Spleen (tissue), 11 donors: ENCODE data around the gene LALBA. TPM values are rescaled to one million over a fixed set of nuclear protein-coding genes. Genes with fewer than 3 reads are reported as not detected.

Experiments used
- DNase-seq: peaks from one replicate; pipeline ENCODE4 v3.0.0-alpha.2; 2020
- H3K27ac ChIP-seq, 8 donors: fragments of 200-600 bp; sonication (generic) in 7 of 8; 1 replicate in 4 of 8; 2 replicates in 4 of 8; pipeline versions ENCODE4 v1.5.0 to v1.8.0; 2016 to 2021; ENCODE audit warnings: inconsistent platforms in 4 of 8, mild to moderate bottlenecking in 4 of 8, moderate library complexity in 1 of 8
- H3K27me3 ChIP-seq, 7 donors: fragments of 200-600 bp; sonication (generic) in 6 of 7; replicated peaks in 1 of 7; 1 replicate in 4 of 7; 2 replicates in 3 of 7; pipeline versions ENCODE4 v1.5.0 to v1.8.0; 2016 to 2021; ENCODE audit warnings: inconsistent platforms in 3 of 7, mild to moderate bottlenecking in 1 of 7
- H3K36me3 ChIP-seq, 6 donors: fragments of 200-600 bp; sonication (generic) in 5 of 6; 1 replicate in 4 of 6; 2 replicates in 2 of 6; pipeline versions ENCODE4 v1.5.0 to v1.8.0; 2016 to 2021; ENCODE audit warnings: inconsistent platforms in 2 of 6
- H3K4me1 ChIP-seq, 6 donors: fragments of 200-600 bp; sonication (generic) in 5 of 6; 1 replicate in 3 of 6; 2 replicates in 3 of 6; pipeline versions ENCODE4 v1.5.0 to v1.8.0; 2016 to 2021; ENCODE audit warnings: inconsistent platforms in 3 of 6
- H3K4me3 ChIP-seq, 8 donors: fragments of 200-600 bp; sonication (generic) in 7 of 8; 1 replicate in 4 of 8; 2 replicates in 4 of 8; pipeline versions ENCODE4 v1.5.0 to v1.8.0; 2016 to 2021; ENCODE audit warnings: inconsistent platforms in 4 of 8, mild to moderate bottlenecking in 4 of 8, moderate library complexity in 2 of 8
- H3K9me3 ChIP-seq, 8 donors: fragments of 200-600 bp; sonication (generic) in 7 of 8; 1 replicate in 4 of 8; 2 replicates in 4 of 8; pipeline versions ENCODE4 v1.5.0 to v1.8.0; 2016 to 2021; ENCODE audit warnings: inconsistent platforms in 4 of 8
- POLR2A ChIP-seq, 3 donors: fragments of 450-650 bp; IDR thresholded peaks; one replicate each; pipeline ENCODE4 v1.5.1; 2017; ENCODE audit warnings: antibody characterized with exemption in 3 of 3, mild to moderate bottlenecking in 1 of 3
- POLR2AphosphoS5 ChIP-seq, 3 donors: sonication (generic); formaldehyde crosslinking; IDR thresholded peaks; one replicate each; pipeline ENCODE4 v1.5.1; 2017; ENCODE audit warnings: antibody characterized with exemption in 3 of 3
- WGBS, 5 donors: extraction: QIAGEN DNeasy Blood & Tissue Kit in 3 of 5; methylation state at CpG; one replicate each; pipeline versions ENCODE4 v1.1.5 to v1.1.7; 2013 to 2018; 5-methylcytosine and 5-hydroxymethylcytosine counted together
- intact Hi-C: fragments of 100-400 bp; cut with DNase I; formaldehyde crosslinking; loops from one replicate; pipeline ENCODE4 v1.15.0; 2023; ENCODE audit warnings: low total_unique reads
- polyA plus RNA-seq, 3 donors: library from polyadenylated mRNA; stranded (reverse); fragments of 200-250 nt; gene quantifications; one replicate each; pipeline ENCODE4 v1.2.1, GENCODE V29; 2013
- total RNA-seq, 7 donors: library from RNA; depleted of rRNA in 3 of 7; stranded (reverse); fragments of >200 nt in 3 of 7; fragmentation: NEBNext Ultra II Directional in 4 of 7; extraction: Animal tissue kit (Norgen Biotek cat#: 25700) in 4 of 7; gene quantifications; one replicate each; pipeline versions ENCODE4 v1.1.0 to v1.2.1, GENCODE V29; 2016 to 2021
- TF ChIP-seq, protein P1 (sequence below), 11 experiments: fragments of 200-600 bp in 7 of 11; fragments of 450-650 bp in 4 of 11; sonication (generic) in 4 of 11; IDR thresholded peaks in 8 of 11; conservative IDR thresholded peaks in 3 of 11; 1 replicate in 7 of 11; 2 replicates in 4 of 11; pipeline versions ENCODE4 v1.4.0 to v1.8.0; 2016 to 2021; ENCODE audit warnings: antibody characterized with exemption in 11 of 11, inconsistent platforms in 4 of 11, mild to moderate bottlenecking in 1 of 11
- donor health status: healthy with polysubstance abuse.
- donor health status: DM: no; HTN: no; CAD: no; lungs with moderate emphysema.
- donor health status: DM: no; HTN: no; CAD: no.
- donor health status: Bipolar disorder and iron deficiency.
- donor health status: healthy.
- donor health status: DM: no; HTN: no; CAD: no.
- donor health status: DM: yes; HTN: yes; CAD: no.

LALBA gene
- total and polyA plus RNA-seq, 10 donors = not detected

DNA sequence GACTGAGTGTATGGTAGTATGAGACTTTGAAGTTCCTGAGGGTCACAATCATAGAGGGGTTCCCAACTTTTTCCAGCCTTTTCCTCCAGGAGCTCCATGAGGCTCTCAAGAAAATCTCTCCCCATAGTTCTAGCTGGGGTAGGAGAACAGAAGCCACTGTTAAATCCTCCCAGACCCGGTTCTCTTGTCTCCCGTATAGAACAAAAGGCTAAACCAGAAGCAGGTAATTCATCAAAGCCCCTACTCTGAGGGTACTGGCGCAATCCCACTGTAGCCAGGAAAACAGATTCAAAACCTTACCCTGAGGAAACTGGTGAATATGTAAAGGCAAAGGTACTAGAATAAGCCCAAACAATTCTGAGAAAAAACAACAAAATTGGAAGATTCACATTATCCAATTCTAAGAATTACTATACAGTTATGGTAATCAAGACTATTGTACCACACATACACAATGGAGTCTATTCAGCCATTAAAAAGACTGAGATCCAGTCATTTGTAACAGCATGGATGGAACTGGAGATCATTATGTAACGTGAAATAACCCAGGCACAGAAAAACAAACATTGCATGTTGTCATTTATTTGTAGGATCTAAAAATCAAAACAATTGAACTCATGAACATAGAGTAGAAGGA, 23.9 kb downstream of the LALBA start:
- intact Hi-C loops = no loop called here
- H3K4me1 ChIP-seq = no peaks in the 10 kb centered on the region
- peaks cover 0 to 3% (median 0%) of the 10 kb centered on the region in 7 donors for H3K27me3 ChIP-seq
- H3K9me3 ChIP-seq = peaks cover 0 to 8% (median 3%) of the 10 kb centered on the region in 8 donors
- no peak overlapping the region for H3K4me3 ChIP-seq
- TF ChIP-seq, protein P1, sequence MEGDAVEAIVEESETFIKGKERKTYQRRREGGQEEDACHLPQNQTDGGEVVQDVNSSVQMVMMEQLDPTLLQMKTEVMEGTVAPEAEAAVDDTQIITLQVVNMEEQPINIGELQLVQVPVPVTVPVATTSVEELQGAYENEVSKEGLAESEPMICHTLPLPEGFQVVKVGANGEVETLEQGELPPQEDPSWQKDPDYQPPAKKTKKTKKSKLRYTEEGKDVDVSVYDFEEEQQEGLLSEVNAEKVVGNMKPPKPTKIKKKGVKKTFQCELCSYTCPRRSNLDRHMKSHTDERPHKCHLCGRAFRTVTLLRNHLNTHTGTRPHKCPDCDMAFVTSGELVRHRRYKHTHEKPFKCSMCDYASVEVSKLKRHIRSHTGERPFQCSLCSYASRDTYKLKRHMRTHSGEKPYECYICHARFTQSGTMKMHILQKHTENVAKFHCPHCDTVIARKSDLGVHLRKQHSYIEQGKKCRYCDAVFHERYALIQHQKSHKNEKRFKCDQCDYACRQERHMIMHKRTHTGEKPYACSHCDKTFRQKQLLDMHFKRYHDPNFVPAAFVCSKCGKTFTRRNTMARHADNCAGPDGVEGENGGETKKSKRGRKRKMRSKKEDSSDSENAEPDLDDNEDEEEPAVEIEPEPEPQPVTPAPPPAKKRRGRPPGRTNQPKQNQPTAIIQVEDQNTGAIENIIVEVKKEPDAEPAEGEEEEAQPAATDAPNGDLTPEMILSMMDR (IDR thresholded peaks at IDR 0.05 in 8 of 11, conservative IDR thresholded peaks at IDR 0.05 in 3 of 11) = no peak
- no peak for TF ChIP-seq POLR2A (IDR thresholded peaks at IDR 0.05)
- WGBS, 5 donors = 58 to 70% (median 63%) methylated on average over 4 of the region's 4 CpGs
- H3K36me3 ChIP-seq = no peaks in the 10 kb centered on the region
- H3K27ac ChIP-seq = no peak overlapping the region
- DNase-seq = no peak

DNA sequence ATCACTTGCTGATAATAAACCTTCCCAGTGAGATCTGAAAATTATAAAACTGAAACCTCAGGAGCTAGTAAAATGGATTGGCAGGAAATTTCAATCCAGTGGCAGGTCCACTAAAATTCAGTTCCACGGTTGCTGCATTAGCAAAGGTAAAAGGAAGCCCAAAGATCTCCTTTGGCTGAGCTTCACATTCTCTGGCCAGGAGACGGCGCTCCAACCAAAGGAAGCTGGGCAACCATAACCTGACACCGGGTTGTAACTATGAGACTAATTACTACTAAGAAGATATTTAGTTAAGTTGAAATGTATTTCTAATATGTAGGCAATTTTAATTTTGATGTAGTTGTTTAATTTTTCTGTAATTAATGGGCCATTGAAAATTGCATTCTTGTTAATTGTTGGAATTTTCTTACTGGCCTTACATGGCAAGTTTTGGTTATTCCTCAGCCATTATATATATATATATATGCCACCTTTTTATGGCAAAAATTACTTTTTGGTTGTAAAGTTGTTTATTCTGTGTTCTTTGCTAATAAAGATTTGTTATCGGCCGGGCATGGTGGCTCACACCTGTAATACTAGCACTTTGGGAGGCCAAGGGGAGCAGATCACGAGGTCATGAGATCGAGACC, 27.4 kb downstream of the LALBA start:
- H3K4me1 ChIP-seq = no peaks in the 10 kb centered on the region
- TF ChIP-seq, protein P1 (IDR thresholded peaks at IDR 0.05 in 8 of 11, conservative IDR thresholded peaks at IDR 0.05 in 3 of 11) = peak in 8 of 11 experiments; percentile 32 to 66 (median 51)
- no peak for TF ChIP-seq POLR2A (IDR thresholded peaks at IDR 0.05)
- H3K36me3 ChIP-seq = no peaks in the 10 kb centered on the region
- WGBS, 5 donors = 48 to 63% (median 50%) methylated on average over 8 of the region's 8 CpGs
- DNase-seq = no peak
- no peak overlapping the region for H3K4me3 ChIP-seq
- peaks cover 0 to 3% (median 0%) of the 10 kb centered on the region in 7 donors for H3K27me3 ChIP-seq
- intact Hi-C loops = loop anchor here (2.0 to 5.0 kb wide), 2 partner anchors 76 to 255 kb away; no protein-coding TSS in a partner anchor
- H3K9me3 ChIP-seq = peaks cover 0 to under 1% (median 0%) of the 10 kb centered on the region in 8 donors
- no peak overlapping the region for H3K27ac ChIP-seq

DNA sequence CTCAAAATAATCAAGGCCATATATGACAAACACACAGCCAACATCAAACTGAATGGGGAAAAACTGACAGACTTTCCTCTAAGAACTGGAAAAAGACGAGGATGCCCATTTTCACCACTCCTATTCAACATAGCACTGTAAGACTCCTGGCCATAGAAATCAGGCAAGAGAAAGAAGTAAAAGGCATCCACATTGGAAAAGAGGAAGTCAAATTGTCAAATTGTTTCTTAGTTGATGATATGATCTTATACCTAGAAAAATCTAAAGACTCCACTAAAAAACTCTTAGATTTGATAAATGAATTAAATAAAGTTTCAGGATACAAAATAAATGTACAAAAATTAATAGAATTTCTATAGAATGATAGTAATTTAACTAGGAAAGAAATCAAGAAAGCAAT, 33.2 kb downstream of the LALBA start:
- Histone ChIP-seq H3K4me3 (no peak overlapping the region), H3K36me3 (no peaks in the 10 kb centered on the region), H3K27ac (no peak overlapping the region), H3K27me3 (no peaks in the 10 kb centered on the region), H3K4me1 (no peaks in the 10 kb centered on the region), H3K9me3 (peaks cover 0 to 13% (median 5%) of the 10 kb centered on the region in 8 donors)
- 72 to 94% (median 91%) methylated on average over 1 of the region's 1 CpG for WGBS, 5 donors
- TF ChIP-seq, protein P1 (IDR thresholded peaks at IDR 0.05 in 8 of 11, conservative IDR thresholded peaks at IDR 0.05 in 3 of 11) = no peak
- no peak for TF ChIP-seq POLR2AphosphoS5 (IDR thresholded peaks at IDR 0.05)
- no peak for TF ChIP-seq POLR2A (IDR thresholded peaks at IDR 0.05)
- DNase-seq = no peak
- intact Hi-C loops = no loop called here

DNA sequence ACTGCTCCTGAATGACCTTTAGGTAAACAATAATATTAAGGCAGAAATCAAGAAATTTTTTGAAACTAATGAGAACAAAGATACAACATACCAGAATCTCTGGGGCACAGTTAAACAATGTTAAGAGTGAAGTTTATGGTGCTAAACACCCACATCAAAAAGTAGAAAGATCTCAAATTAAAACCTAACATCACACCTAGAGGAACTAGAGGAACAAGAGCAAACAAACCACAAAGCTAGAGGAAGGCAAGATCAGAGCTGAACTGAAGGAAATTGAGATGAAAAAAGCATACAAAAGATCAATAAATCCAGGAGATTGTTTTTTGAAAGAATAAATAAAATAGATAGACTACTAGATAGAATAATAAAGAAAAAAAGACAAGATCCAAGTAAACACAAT, 37.2 kb downstream of the LALBA start:
- DNase-seq = no peak
- Histone ChIP-seq H3K4me3 (no peak overlapping the region), H3K27me3 (no peaks in the 10 kb centered on the region), H3K9me3 (peaks cover 0 to 13% (median 5%) of the 10 kb centered on the region in 8 donors), H3K27ac (no peak overlapping the region), H3K36me3 (no peaks in the 10 kb centered on the region), H3K4me1 (no peaks in the 10 kb centered on the region)
- intact Hi-C loops = no loop called here
- TF ChIP-seq, protein P1 (IDR thresholded peaks at IDR 0.05 in 8 of 11, conservative IDR thresholded peaks at IDR 0.05 in 3 of 11) = no peak
- TF ChIP-seq POLR2A (IDR thresholded peaks at IDR 0.05) (no peak), POLR2AphosphoS5 (IDR thresholded peaks at IDR 0.05) (no peak)
